KG1 (cell line): ENCODE data around the gene FAM180A.

Experiments
- DNase-seq: peaks from one replicate; lab custom pipeline; 2025; lab: John Stamatoyannopoulos, UW

The FAM180A gene

DNA sequence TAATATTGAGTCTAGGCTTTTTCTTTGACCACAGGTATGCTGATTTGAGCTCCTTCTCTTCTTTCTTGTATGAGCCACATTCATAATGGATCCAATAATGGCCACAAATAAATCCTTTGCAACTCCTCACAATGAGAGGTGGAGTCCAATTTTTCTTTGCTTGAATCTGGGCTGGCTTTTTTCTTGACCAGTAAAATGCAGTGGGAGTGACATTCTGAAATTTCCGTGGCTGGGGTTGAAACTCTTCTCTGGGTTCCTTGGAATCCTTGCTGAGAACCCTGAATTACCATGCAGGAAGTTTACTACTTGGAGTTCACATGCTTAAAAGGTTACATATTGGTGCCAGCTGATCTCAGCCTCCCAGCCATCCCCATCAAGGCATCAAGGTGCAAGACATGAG lies 22.4 kb upstream of the FAM180A start:
- DNase-seq = no peak

DNA sequence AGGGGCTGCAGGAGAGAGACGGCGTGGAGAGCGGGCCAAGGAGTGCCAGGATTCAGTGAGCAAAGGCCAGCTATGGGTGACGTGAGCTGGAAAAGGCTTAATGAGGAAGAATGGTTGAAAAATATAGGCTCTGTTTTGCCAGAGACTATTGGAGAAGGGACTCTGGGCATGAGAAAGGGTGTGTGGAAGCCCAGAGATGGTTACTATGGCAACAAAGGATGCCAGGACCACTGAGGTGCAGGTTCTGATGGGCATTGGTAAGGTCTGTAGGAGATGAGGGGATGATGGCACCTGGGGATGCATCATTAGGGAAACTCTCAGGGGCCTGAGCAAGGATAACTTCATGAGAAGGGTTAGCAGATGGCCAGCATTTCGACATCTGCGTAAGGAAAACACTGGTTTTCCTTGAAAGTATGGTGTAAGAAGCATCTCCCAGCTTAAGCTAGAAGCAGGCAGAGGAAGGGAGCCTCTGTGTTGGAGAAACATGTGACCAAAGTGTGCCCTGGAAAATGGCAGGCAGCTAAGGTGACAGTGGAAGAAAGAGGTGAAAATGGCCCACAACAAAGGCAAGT lies 21.6 kb upstream of the FAM180A start:
- DNase-seq = no peak

DNA sequence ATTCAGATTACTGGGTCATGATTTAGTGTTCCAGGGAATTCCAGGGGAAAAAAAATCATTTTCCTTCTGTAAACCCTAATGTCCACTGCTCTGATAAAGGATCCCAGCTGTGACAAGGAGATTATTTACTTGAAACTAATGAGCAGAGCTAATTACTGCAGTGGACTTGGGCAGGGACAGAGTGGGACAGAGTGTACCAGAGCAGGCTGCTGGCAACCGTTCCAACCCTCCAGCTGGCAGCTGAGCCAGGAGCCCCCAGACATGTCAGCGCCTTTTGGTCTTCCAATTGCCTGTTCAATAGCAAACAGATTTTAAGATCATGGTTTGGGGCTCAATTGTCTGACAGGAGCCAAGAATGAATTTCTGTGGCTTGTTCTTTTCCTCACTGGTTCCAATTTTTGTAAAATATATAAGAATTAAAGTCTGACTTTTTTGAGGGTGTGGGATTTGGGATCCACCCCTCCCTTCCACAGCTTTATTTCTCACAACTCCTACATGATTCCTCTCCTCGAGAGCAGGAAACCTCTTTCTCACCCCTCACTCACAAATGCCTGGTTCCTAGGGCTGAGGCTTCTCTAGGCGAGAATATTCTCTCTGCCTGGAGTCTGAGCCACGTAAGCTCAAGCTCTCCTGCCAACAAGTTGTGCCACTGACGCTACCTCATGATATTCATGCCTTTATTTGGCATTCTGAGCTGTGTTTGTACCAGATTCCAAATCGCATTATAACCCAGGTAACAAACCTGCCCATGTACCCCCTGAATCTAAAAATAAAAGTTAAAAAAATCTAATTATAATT lies 20.6 kb upstream of the FAM180A start:
- no peak for DNase-seq

DNA sequence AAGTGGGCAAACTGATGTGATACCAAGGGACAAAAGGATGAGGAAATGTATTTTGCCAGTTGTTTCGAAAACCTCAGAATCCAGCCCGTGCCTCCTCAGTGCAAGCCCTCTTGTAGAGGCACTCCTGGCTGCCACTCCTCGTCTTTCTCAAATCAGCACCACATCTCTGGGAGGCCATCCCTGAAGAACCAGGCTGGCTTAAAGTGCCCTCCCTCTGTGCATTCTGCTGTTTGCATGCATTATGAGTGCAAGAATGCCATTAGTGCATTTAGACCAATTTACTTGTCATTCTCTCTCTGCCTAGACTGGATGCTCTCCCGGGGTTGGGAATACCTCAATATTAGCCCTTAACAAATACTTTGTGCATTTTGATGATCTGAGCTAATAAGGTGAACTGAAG lies 19.9 kb upstream of the FAM180A start:
- DNase-seq = no peak

DNA sequence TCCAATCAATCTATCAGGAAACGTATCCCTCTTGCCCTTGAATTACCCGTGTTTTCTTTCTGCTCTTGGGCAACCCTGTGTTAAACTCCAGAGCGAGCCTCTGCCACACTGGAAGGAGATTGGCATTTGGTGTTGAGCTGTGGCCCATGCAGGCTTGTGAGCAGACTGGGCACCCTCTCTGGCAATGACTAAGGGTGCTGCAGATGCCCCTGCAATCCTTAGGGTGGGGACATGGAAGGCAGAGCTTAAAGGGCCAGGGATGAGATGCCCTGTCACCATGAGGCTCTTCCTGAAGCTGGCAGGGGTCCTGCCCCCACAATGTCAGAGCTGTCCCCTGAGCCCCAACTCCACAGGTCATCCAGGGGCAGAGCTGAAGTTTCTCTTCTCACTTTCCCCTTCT lies 19.5 kb upstream of the FAM180A start:
- no peak for DNase-seq

DNA sequence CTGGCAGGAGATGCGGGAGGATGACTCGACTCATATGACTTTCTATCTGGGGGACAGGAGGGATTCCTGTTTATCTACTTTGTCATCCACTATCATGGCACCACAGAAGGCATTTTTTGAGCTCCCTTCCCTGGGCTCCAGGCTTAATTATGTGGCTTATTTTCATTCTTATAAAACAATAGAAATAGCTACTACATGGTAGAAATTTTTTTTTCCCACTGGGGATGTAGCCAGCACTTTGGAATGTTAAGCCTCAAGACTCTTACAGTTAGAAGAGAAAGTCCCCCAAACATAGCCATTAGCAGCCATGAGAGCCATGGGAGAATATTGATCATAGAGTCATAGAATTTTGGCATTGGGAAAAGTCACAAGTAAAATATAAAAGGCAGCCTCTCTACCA lies 14.6 kb upstream of the FAM180A start:
- DNase-seq = no peak

DNA sequence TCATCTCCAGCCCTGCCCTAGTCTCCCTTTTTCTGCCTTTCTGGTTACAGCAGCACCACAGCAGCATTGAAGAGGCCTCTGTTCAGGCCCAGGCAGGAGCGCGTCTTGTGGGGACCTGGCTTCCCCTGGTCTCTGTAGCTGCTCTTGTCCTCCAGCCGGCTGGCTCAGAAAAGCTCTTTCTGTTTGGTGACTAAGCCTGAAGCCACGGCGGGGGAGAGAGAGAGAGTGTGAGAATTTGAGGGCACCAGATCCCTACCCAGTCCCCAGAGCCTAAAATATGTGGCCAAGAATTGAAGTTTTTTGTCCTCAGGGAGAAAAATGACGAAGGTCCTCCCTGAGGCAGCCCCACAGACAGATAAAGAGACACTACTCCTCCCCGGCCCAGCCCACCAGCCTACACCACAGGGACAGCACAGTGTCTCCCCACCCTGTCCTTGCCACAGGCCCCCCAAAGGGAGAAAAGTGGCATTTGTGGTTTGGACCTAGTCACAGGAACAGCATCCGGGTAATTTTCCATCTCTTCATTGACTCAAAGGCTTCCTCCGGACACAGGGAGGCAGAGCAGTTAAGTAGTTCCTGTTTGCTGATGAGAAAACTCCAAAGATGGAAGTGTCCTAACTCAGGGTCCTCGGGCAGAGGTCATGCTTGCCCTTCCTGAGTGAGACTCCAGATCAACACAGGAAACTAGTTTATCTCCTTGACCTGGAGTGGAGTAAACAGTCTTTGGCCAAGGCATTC lies 13.3 kb upstream of the FAM180A start:
- DNase-seq = no peak

DNA sequence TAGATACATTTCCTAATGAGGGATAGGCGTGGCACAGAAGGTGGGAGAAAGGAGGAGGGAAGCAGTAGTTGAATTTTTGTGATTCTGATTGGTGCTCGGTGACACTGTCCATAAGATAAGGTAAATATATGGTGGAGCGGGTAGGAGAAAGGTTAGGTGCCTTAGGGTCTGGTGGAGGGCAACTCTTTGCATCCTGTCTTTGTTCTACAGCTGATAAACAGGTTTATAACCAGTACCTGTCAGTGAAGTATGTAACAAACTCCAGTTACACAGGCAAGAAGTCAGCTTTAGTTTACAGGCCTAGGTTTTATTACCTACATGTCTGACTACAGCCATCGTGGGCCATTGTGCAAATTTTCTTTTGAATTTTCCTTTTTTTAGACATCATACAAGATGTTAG lies 10.9 kb upstream of the FAM180A start:
- DNase-seq = no peak

DNA sequence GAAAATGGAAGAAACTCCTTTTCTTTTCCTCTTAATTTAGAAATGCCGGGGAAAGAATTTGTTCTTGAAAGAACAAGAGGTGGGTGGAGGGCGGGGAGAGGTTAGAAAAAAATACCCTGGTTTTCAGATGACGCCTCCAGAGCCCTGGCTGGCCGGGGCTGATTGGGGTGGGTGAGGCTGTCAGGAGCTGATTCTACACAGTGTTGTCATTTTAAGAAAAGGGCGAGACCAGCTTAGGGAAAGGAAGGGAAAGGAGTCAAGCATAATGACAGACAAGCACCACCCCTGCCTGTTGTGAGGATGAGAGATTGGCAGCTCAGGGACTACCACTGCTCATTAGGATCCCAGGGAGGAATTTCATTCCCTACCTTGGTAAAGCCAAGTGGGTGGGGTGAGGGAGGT lies 9.9 kb upstream of the FAM180A start:
- no peak for DNase-seq

DNA sequence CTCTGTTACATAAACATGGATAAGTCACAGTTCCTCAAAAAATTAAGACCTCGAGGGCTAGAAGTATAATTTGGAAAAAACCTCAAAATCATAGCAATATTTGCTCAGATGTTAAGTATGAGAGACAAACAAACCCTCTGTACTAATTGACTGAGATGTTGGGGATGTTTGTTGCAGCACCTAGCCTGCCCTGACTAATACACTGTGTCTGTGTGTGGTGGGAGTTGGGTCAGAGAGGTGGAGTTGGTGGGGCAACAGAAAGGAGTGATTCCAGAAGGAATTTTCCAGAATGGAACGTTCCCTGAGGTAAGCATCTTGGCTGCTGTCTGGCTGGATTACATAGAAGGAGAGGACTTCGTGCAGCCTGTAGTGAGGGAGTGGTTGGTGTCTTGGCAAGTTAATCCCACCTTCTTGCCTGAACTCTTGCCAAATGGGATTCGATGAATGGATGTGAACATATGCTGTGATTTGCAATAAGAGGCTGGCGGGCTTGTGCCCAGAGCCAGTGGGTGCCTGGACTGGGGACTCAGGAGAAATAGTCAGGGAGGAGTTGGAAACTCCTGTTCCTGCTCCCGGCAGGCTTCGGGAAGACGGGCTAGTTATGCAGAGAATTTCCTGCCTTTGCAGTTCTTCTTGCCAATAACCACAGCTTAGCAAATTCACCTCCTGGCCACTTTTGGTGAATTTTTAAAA lies 9.3 kb upstream of the FAM180A start:
- no peak for DNase-seq

DNA sequence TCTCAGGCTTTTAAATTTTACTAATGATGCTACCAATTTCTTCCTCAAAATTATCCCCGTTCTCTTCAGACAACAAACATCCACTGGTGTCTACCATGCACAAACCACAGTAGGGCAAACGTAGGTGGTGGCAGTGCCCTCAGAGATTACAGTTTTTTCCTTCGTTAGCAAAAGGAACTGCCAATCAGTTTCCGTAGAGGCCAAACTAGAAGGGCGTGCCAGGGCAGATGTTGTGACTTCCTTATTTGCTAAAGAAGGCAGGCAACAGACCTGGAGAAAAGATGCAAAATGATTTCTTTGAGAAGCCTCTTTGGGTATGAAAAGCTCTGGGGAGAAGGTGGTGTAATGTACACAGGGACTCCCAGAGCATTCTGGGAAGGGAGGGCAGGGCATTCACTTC lies 7.6 kb upstream of the FAM180A start:
- no peak for DNase-seq

DNA sequence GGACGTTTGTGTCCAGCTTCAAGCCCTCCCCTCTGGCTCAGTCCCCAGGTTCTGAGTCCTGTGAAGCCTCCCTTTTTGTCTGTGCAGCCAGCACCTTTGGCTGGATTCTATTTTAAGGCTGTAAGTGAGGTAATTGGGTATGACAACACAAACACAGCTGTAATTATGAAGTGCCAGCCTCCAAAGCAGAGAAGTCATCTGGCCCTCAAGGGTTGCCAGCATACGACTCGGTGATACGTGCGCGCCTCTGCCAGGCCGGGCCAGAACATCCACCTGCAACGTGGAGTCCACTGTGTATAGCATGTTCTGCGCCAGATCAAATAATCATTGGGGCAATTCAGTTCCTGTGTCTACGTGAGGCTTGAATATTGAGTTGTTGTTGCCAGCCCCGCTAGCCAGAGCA lies 6.7 kb upstream of the FAM180A start:
- no peak for DNase-seq

DNA sequence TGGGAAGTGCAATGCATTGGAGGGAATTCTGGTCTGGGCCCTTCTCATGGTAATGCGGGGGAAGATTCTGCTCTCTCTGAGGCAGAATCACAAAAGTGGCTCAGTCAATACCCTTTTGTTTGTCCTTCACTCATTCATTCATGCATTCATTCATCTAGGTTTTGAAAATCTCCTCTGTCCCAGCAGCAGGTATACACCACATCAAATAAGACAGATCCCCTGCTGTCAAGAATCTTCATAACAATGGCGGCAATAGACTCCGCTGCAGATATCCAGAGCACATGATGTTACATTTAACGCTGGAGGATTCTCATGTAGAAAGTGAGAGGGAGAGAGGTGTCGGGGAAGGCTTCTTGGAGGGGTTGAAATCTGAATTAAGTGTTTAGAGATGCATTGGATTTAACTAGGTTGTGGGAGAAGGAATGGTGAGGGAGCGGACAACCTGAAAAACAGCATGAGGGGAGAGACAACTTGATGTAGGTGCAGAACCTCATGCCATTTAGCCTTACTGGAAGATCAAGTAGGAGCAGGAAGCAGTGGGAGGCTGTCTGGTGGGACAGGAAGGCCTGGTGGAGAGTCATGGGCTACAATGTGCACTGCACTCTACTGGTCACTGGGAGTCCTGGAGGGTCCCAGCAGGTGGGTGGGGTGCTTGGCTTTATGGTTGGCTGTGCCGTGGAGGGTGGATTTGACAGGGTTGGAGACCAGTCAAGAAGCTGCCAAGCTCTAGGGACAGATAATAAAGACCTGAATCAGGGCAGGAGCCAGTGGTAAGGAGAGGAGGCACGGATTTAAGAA lies 5.2 kb upstream of the FAM180A start:
- DNase-seq = no peak

DNA sequence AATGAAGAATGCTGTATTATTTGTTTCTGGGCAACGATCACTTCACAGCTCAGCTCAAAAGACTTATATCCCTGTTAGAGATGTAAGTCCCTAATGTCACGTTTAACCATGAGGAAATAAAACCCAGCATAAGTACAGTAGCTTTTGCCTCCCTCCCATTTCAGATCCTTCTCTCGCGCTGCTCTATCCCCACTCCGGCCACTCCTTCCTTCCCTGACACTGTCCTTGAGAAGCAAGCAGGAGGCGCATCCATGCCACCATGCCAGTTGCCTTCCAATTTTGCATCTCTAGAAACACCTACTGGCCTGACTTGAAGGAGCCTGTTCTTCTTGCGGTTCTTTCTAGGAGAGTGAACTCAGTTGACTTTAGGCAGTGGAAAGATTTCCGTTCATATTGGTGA lies 1.2 kb downstream of the FAM180A start:
- no peak for DNase-seq

DNA sequence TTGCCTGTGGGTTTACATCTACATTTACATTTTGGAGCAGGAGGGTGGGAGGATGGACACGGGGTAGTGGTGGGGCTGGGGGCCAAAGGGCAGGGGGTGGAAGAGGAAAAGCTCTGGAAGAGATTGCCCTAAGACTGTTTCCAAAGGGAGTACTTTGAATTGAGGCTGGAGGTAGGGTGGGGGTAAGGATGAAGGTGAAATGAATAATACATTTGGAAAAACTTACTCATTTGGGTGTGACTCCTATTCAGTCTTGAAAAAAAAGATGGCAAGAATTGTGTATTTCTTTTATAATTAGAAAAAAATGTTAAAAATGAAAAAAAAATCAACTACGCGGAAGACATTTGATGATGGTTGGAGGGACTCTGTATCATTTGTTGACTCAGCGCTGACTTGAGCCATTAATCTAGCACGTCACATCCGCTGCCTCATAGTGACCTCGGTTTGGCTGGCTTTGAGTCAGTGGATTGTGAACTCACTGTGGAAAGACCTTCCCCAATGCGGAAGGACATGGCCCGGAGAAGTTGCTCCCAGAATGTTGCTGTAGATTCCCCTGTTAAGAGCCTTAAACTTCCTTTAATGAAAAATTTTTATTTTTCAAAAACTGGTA lies 2.8 kb downstream of the FAM180A start:
- no peak for DNase-seq

DNA sequence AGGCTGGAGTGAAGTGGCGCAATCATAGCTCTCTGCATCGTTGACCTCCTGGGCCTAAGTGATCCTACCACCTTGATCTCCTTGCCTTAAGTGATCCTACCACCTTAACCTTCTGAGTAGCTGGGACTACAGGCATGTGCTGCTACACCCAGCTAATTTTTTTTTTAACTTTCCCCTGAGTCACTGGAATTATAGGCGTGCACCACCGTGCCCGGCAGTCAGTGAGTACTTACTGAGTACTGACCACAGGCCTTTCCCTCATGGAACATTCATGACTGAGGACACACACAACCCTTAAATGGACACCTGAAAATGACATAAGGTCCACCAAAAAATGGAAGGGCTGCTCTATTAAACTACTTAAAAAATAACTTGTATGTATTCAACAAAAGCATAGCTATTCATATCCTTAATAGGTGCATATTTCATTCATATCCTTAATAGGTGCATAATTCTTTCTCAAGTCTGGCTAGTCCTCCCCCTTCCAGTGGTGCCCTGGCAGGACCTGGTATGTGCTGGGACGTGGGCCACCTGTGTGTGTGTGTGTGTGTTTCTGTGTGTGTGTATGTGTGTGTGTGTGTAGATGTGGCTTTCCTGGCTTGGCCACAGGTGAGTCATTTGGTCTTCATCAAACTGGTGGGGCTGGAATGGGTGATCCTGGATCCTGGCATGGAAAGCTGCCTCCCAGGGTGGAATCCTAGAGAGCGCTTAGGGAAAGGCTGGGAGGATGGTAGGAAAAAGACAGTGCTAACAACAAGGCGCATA lies 3.5 kb downstream of the FAM180A start:
- DNase-seq = no peak

DNA sequence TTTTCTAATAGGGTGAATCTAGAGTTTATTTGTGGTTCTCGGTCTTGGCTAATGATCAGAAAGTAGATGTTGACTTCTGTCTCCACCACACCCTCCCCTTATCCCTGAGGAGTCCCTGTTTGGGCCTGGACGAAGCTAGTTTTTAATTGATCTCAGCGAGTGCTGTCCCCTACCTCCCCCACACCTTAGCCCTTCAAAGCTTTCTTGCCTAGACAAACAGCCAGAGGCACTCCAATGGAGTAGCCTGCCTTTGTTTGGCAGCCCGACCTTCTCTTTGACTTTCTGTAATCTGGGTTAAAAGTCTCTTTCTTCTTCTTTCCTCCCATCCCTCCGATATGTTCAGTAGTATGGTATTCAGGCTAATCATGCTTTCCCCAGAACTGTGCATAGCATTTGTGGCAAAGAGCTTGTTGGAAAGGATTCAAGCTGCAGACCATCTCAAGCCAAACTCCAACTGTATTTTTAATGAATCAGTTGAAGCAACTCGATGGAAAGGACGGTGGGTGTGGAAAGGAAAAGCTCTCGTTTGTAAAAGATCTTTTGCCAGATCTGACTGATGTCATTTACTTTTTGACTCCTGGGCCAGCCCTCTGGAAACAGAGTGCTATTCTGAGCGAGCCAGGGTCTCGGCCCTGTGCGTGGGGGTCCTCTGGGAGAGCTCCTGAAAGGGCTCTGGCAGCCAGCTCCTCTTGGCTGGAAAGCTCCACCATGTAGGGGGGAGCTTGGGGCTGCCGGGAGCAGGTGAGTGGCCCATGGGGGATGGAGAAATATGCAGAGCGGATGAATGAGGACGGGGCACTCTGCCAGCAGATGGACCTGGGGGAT lies 4.5 kb downstream of the FAM180A start:
- no peak for DNase-seq

DNA sequence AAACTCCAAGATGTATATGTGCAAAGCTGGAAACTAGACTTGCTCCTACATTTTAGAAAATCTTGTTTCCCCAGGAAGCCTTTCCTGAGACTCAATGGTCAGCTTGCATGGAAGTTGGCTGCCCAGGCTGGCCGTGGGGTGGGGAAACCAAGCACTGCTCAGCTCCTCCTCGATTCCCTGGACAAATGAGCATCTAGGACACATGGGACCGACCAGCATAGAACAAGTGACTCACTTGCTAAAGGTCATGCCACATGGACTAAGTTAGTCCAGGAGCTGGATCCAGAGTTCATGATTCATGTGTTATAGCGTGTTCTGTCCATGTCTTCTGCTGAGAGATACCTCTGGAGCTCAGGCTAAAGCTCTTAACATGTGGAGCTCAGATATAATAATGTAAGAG lies 6.2 kb downstream of the FAM180A start:
- DNase-seq = no peak

DNA sequence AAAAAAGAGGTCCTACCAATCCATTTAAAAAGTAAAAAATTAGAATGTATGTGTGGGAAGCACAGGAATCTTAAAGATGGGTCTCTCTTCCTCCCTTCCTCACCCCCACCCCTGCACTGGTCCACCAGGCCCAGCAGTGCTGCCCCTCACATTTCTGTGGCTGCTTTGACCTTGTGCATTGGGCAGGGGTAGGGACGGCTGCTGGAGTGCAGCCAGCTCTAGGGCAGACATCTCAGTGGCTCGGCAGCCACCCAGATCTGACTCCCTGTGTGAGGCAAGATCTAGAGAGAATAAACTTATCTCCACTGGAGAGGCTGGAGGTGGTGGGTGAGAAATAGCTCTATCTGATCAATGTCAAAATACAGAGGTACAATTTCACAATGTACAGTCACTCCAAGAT lies 6.7 kb downstream of the FAM180A start:
- DNase-seq = no peak

DNA sequence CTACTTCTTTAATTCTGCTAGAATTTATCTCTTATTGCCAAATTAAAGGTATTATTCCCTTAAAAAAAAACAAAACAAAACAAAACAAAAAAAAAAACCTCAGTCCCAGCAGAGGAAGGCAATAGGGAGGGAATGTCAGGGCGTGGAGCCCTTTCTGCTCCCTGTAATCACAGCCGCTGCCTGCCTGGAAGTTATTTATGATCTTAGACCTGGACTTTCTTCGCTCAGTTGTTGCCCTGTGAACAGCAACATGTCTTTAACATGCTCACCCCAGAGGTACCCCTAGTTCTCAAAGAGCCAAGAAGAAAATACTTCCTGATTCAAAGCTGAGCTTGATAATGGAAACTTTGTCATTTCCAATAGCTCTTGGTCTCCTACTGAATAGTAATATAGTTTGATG lies 7.7 kb downstream of the FAM180A start:
- no peak for DNase-seq
